ENCODE measurements around the gene TRIM44. TPM values are rescaled to one million over a fixed set of nuclear protein-coding genes. Genes with fewer than 3 reads are reported as not detected.

The TRIM44 gene
- total and polyA plus RNA-seq, 4 donors = 3.7 to 15.1 (median 10.4) TPM

DNA sequence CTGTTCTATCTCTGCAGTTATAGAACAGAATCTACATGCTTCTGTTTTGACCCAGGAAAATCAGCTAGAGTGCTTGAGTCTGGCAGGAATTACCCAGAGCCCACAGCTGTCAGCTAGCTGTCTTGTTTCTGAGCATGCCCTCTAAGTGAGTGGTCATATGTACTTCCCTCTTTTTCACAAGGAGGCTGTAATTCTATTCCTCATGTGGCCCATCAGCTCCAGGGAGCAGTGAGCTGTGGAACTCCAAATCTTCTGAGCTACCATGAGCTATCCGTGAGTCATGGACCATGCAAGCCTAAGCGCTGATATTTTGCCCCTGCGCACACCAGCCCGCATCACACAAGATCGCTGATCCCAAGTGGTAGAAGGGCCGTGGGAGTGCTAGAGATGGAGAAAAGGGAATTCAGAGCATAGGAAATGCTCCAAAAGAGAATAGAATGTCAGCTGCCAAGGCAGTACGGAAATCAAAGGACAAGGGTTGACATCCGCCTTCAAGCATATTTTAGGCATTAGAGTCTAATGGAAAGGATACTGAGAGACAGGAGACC, 38.9 kb upstream of the TRIM44 start:
- TF ChIP-seq TAF1 (conservative IDR thresholded peaks at IDR 0.05) = no peak
- TF ChIP-seq, protein P1, sequence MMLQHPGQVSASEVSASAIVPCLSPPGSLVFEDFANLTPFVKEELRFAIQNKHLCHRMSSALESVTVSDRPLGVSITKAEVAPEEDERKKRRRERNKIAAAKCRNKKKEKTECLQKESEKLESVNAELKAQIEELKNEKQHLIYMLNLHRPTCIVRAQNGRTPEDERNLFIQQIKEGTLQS (IDR thresholded peaks at IDR 0.05) = no peak
- TF ChIP-seq, protein P2, sequence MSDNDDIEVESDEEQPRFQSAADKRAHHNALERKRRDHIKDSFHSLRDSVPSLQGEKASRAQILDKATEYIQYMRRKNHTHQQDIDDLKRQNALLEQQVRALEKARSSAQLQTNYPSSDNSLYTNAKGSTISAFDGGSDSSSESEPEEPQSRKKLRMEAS (IDR thresholded peaks at IDR 0.05) = no peak
- TF ChIP-seq, protein P3, sequence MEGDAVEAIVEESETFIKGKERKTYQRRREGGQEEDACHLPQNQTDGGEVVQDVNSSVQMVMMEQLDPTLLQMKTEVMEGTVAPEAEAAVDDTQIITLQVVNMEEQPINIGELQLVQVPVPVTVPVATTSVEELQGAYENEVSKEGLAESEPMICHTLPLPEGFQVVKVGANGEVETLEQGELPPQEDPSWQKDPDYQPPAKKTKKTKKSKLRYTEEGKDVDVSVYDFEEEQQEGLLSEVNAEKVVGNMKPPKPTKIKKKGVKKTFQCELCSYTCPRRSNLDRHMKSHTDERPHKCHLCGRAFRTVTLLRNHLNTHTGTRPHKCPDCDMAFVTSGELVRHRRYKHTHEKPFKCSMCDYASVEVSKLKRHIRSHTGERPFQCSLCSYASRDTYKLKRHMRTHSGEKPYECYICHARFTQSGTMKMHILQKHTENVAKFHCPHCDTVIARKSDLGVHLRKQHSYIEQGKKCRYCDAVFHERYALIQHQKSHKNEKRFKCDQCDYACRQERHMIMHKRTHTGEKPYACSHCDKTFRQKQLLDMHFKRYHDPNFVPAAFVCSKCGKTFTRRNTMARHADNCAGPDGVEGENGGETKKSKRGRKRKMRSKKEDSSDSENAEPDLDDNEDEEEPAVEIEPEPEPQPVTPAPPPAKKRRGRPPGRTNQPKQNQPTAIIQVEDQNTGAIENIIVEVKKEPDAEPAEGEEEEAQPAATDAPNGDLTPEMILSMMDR (IDR thresholded peaks at IDR 0.05; ENCODE audit: low read depth, low read length, missing input control) = no peak
- no peak for TF ChIP-seq JUND (IDR thresholded peaks at IDR 0.05)
- no peak for TF ChIP-seq HNF4G (IDR thresholded peaks at IDR 0.05)
- TF ChIP-seq RAD21 (IDR thresholded peaks at IDR 0.05) = peak in 1 of 2 donors; percentile 3
- TF ChIP-seq RXRA (IDR thresholded peaks at IDR 0.05) = no peak
- TF ChIP-seq FOXA1 (IDR thresholded peaks at IDR 0.05) = no peak
- TF ChIP-seq EGR1 (IDR thresholded peaks at IDR 0.05; ENCODE audit: low read depth in 2 of 2) = no peak
- no peak for TF ChIP-seq HNF4A (conservative IDR thresholded peaks at IDR 0.05)
- no peak for TF ChIP-seq YY1 (IDR thresholded peaks at IDR 0.05)
- no peak for TF ChIP-seq SP1 (IDR thresholded peaks at IDR 0.05)
- no peak for TF ChIP-seq FOXA2 (IDR thresholded peaks at IDR 0.05)
- TF ChIP-seq NR2F2 (IDR thresholded peaks at IDR 0.05) = peak; percentile 59
- TF ChIP-seq, protein P4, sequence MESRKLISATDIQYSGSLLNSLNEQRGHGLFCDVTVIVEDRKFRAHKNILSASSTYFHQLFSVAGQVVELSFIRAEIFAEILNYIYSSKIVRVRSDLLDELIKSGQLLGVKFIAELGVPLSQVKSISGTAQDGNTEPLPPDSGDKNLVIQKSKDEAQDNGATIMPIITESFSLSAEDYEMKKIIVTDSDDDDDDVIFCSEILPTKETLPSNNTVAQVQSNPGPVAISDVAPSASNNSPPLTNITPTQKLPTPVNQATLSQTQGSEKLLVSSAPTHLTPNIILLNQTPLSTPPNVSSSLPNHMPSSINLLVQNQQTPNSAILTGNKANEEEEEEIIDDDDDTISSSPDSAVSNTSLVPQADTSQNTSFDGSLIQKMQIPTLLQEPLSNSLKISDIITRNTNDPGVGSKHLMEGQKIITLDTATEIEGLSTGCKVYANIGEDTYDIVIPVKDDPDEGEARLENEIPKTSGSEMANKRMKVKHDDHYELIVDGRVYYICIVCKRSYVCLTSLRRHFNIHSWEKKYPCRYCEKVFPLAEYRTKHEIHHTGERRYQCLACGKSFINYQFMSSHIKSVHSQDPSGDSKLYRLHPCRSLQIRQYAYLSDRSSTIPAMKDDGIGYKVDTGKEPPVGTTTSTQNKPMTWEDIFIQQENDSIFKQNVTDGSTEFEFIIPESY (IDR thresholded peaks at IDR 0.05) = no peak
- Histone ChIP-seq H3K4me3 (ENCODE audit: low read depth in 1 of 3, low read length in 3 of 3) (no peak overlapping the region), H3K27ac (ENCODE audit: low read depth in 1 of 2, low read length in 2 of 2) (no peak overlapping the region), H3K27me3 (ENCODE audit: control insufficient read depth in 4 of 4, insufficient read depth in 4 of 4, low read length in 3 of 4) (peaks cover 0 to 3% (median 0%) of the 10 kb centered on the region in 4 donors), H3K9me3 (ENCODE audit: control insufficient read depth in 4 of 4, low read length in 3 of 4) (no peaks in the 10 kb centered on the region), H3K36me3 (ENCODE audit: control insufficient read depth in 4 of 4, insufficient read depth in 3 of 4, low read depth in 1 of 4, low read length in 3 of 4) (no peaks in the 10 kb centered on the region), H3K9ac (ENCODE audit: low read depth in 1 of 2, low read length in 2 of 2) (no peak overlapping the region), H3K4me1 (ENCODE audit: control insufficient read depth in 4 of 4, insufficient read depth in 4 of 4, low read length in 3 of 4) (peaks cover 9 to 17% (median 15%) of the 10 kb centered on the region in 4 donors)
- no peak for DNase-seq (ENCODE audit: low spot score)
- WGBS = 80% methylated on average over 8 of the region's 8 CpGs

DNA sequence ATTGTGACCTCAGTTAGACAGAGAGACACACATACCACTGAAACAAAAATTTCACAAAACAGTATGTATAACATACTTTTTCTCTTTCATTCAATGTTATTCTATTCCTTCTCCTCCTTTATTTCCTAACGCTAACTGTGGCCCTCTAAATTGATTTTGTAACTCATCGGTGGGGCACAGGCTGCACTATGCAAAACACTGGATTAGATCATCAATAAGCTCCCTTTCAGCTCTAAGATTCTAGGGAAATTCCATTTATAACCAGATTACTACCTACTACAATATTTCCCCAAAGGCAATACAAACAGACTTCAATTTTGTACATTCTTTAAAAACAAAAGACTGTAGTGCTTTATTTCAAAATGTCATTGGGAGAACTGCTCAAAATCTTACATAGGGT, 38.3 kb upstream of the TRIM44 start:
- WGBS = 84% methylated on average over 2 of the region's 2 CpGs
- H3K27me3 ChIP-seq (ENCODE audit: control insufficient read depth in 4 of 4, insufficient read depth in 4 of 4, low read length in 3 of 4) = peaks cover 0 to 3% (median 0%) of the 10 kb centered on the region in 4 donors

More for the DNA sequence above, 38.3 kb upstream of the TRIM44 start:
- Histone ChIP-seq H3K9ac (ENCODE audit: low read depth in 1 of 2, low read length in 2 of 2) (no peak overlapping the region), H3K9me3 (ENCODE audit: control insufficient read depth in 4 of 4, low read length in 3 of 4) (no peaks in the 10 kb centered on the region), H3K36me3 (ENCODE audit: control insufficient read depth in 4 of 4, insufficient read depth in 3 of 4, low read depth in 1 of 4, low read length in 3 of 4) (no peaks in the 10 kb centered on the region), H3K4me1 (ENCODE audit: control insufficient read depth in 4 of 4, insufficient read depth in 4 of 4, low read length in 3 of 4) (peaks cover 3 to 12% (median 9%) of the 10 kb centered on the region in 4 donors), H3K27ac (ENCODE audit: low read depth in 1 of 2, low read length in 2 of 2) (no peak overlapping the region), H3K4me3 (ENCODE audit: low read depth in 1 of 3, low read length in 3 of 3) (no peak overlapping the region)
- DNase-seq (ENCODE audit: low spot score) = no peak
- TF ChIP-seq RXRA (IDR thresholded peaks at IDR 0.05) (no peak), FOXA2 (IDR thresholded peaks at IDR 0.05) (no peak), GABPA (IDR thresholded peaks at IDR 0.05 in 1 of 2, conservative IDR thresholded peaks at IDR 0.05 in 1 of 2) (no peak), NR2F2 (IDR thresholded peaks at IDR 0.05) (no peak), HNF4A (conservative IDR thresholded peaks at IDR 0.05) (no peak), SP1 (IDR thresholded peaks at IDR 0.05) (no peak), YY1 (IDR thresholded peaks at IDR 0.05) (no peak)
- TF ChIP-seq, protein P5, sequence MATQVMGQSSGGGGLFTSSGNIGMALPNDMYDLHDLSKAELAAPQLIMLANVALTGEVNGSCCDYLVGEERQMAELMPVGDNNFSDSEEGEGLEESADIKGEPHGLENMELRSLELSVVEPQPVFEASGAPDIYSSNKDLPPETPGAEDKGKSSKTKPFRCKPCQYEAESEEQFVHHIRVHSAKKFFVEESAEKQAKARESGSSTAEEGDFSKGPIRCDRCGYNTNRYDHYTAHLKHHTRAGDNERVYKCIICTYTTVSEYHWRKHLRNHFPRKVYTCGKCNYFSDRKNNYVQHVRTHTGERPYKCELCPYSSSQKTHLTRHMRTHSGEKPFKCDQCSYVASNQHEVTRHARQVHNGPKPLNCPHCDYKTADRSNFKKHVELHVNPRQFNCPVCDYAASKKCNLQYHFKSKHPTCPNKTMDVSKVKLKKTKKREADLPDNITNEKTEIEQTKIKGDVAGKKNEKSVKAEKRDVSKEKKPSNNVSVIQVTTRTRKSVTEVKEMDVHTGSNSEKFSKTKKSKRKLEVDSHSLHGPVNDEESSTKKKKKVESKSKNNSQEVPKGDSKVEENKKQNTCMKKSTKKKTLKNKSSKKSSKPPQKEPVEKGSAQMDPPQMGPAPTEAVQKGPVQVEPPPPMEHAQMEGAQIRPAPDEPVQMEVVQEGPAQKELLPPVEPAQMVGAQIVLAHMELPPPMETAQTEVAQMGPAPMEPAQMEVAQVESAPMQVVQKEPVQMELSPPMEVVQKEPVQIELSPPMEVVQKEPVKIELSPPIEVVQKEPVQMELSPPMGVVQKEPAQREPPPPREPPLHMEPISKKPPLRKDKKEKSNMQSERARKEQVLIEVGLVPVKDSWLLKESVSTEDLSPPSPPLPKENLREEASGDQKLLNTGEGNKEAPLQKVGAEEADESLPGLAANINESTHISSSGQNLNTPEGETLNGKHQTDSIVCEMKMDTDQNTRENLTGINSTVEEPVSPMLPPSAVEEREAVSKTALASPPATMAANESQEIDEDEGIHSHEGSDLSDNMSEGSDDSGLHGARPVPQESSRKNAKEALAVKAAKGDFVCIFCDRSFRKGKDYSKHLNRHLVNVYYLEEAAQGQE (IDR thresholded peaks at IDR 0.05) = no peak
